ENCODE results near the gene CDC42EP4. TPM values are rescaled to one million over a fixed set of nuclear protein-coding genes. Genes with fewer than 3 reads are reported as not detected.

CDC42EP4 gene
- total RNA-seq, 1 donor from 2014 or later, result 3.0 TPM

DNA sequence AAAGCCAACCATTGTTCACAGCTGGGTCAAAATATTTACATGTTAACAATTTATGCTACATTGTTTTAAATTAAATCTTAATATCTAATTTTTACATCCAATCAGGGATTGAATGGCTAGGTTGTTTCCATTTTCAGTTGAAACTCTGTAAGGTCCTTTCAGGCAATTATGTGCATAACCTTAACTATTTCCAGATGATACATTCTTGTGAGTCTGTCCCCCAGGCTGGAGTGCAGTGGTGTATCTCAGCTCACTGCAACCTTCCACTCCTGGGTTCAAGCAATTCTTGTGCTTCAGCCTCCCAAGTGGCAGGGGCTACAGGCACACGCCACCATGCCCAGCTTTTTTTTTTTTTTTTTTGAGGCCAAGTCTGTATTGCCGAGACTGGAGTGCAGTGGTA lies 10.4 kb downstream of the CDC42EP4 start:
- DNase-seq (ENCODE audit: low read depth), result no peak

DNA sequence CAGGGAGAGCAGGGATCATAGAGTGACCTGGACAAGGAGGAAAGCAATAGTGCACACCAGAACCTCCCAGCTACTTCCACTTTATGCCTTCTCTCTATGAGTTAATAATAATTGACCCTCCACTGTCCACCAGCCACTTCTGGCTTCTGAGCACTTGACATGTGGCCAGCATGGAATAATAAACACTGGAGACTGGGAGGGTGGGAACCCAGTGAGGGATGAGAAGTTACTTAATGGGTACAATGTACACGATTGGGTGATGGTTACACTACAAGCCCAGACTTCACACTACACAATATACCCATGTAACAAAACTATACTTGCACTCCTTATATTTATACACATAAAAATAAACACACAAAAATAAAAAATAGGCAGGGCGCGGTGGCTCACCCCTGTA lies 11.4 kb downstream of the CDC42EP4 start:
- DNase-seq (ENCODE audit: low read depth), result no peak

DNA sequence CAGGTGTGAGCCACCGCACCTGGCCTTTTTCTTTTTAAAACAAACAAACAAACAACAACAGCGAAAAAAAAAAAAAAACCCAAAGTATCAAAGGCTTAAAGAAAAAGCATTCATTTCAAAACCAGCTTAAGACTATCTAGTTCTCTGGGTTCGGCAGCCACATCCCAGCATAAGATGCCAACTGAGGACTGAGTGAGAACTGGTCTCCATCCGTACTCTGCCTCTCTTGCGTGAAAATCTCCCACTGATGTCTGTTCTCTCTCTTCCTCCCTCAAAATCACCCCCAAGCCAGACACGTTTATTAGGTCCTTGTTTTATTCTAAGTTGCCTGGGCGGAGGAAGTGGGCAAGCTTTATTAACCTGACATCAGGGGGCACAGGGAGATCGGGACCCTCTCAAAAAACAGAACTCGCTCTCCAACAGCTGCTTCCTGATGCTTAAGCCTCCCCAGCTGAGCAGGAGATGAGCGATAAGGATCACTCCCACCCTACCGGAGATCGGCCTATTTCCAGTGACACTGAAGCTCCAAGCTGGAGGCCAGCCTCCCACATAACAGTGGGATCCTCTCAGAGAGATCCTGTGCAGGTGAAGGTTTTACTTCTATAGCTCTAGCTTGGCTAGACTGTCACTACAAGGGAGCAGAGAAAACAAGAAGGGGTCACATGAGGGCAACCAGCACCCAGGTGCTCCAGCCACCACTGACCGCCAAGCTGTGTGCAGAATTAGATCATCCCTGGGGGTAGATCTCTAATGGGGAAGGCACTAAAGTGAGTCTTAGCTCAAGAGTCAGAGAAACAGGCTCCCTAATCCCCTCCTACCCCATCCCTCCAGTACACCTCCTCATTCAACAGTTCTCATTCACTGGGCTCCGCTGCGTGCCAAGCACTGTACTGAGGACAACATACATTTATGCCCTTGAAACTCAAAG lies 13.6 kb downstream of the CDC42EP4 start:
- no peak for DNase-seq (ENCODE audit: low read depth)

DNA sequence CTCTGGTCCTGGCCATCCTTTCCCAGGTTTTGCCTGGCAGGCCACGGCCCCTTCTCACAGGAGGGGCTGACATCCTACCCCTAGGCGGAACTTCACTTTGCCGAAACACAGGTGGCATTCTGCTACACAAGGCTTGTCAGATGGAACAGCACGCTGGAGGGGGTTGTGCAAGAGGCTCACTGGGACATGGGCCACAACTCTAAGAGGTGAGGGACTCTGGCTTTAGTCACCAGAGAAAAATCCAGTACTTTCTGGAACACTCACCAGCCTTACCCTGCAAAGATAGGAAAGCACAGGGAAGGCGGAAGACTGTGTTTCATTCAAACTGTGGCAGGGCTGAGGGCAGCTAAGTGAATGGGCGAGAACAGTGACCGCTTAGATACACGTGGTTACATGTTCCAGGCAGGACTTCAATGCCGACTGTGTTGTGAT lies 18.3 kb downstream of the CDC42EP4 start:
- no peak for DNase-seq (ENCODE audit: low read depth)

DNA sequence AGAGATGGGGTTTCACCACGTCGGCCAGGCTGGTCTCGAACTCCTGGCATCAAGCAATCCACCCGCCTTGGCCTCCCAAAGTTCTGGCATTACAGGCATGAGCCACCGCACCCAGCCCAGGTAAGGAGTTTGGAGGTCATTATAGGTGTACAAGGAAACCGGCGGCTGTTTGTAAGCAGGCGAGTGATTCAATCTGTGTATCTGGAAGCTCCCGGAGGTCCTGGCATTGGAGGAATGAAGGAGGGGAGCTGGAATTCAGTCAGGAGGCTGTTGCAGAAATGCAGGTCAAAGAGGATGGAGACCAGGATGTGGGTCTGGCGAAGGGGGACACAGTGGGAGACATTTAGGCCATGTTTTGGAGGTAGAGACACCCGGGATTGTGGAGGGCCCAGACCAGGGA lies 18.8 kb downstream of the CDC42EP4 start:
- DNase-seq (ENCODE audit: low read depth), result no peak

- DNase-seq (ENCODE audit: low read depth), result peak; percentile 96
Measured at GRCh38 chr17:73292031-73292531, 19.7 kb downstream of the CDC42EP4 start.

DNA sequence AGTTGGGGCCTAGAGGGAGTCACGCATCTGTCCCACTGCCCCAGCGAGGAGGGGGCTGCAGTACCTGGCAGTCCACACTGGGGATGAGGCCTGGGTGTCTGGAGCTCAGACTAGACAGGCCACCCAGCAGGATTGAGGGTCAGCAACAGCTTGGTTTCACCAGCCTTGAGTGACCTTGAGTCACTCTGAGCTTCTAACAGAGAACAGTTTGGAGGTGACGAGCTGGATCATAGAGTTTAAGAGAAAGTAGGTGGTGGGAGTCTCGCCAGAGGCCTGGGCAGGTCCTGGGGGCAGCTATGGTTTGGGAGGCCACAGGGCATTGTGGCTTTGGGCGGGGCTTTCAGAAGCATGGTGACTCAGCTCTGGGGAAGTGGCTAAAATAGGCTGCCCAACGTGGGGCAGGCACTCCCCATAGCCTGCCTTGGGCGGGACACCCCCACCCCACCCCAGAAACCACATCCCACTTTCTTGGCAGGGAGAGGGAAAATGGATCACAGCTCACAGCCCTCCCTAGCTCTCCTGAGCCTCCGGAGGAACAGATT lies 20.5 kb downstream of the CDC42EP4 start:
- DNase-seq (ENCODE audit: low read depth), result peak; percentile 96

DNA sequence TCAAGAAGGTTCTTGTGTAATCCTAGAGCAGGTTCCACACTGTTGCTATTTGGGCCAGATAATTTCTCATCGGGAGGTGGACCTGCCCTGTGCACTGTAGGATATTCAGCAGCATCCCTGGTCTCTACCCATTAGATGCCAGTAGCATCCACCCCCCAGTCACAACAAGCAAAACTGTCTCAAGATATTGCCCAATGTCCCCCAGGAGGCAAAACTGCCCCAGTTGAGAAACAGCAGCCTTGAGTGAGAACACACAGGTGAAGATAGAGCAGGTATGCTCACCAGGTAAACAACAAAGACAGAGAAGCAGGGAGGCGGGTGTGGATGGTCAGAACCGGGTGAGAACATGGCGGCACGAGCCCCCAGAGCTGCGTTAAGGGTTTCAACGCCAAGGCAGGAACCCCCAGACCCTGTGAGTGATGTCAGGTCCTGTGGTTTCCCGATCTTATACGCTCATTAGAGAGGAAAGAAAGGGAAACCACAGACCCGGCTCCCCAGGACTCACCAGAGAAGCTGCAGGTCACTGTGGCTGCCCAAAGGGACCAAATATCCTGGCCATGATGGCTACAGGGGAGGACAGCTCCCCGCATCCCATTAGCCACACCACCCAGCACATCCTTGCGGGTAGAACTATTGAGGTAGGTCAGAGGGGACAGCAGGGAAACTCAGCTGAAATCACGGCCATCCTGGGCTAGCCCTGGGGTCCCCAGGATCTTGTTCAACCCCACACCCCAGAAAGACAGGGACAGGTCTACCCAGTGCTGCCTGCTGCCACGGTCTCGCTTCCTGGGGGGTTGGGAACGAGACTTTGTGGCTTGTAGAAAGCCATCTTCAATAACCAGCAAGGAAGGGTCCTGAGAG lies 21.2 kb downstream of the CDC42EP4 start:
- DNase-seq (ENCODE audit: low read depth), result no peak

- no peak for DNase-seq (ENCODE audit: low read depth)
Measured at GRCh38 chr17:73289549-73290254, 22.1 kb downstream of the CDC42EP4 start.

DNA sequence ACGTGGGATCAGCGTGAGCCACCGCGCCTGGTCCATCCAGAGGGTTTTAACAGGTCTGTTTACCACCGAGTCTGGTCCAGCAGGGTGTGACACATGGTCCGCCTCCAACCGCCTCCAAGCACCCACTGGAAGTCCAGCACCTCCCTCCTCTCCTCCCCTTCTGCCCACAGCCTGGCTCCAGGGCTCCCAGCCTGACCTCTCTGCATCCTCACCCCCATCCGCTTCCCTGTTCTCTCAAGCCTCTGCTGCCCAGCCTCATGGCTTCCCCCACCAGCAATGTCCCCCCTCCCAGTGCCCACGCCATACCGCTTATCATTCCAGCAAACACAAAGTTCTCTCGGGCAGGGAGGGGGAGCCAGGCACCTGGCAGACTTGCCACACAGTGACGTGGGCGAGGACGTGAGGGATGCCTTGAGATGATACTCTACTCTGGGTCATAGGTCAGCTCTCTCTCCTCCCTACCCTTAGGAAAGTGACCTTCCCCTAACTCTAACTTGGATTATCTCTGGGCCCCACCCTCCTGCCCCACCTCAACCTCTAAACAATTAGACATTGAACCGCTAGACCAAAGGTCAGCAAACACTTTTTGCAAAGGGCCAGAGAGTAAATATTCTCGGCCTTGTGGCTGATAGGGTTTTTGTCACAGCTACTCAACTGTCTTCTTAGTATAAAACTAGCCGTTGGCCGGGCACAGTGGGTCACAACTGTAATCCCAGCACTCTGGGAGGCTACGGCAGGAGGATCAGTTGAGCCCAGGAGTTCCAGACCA lies 23.1 kb downstream of the CDC42EP4 start:
- no peak for DNase-seq (ENCODE audit: low read depth)

- no peak for DNase-seq (ENCODE audit: low read depth)
Measured at GRCh38 chr17:73286863-73287296, 24.9 kb downstream of the CDC42EP4 start.

- no peak for DNase-seq (ENCODE audit: low read depth)
Measured at GRCh38 chr17:73285916-73286862, 25.6 kb downstream of the CDC42EP4 start.

DNA sequence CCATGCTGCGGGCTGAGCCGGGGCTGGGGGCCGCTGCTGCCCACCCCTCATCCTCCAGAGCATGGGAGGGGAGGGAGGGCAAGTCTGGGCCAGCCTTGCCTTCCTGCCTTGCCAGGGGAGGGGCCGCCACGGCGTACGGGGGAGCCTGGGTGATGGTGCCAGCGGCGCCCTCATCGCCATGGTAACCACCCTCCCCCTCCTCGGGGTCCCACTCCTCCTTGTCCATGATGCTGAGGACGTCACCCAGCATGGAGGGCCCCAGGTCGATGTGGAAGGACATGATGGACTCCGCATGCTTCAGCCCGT lies 26.2 kb downstream of the CDC42EP4 start:
- DNase-seq (ENCODE audit: low read depth), result no peak

GRCh38 chr17:73284906-73285602 lies 26.7 kb downstream of the CDC42EP4 start:
- no peak for DNase-seq (ENCODE audit: low read depth)

DNA sequence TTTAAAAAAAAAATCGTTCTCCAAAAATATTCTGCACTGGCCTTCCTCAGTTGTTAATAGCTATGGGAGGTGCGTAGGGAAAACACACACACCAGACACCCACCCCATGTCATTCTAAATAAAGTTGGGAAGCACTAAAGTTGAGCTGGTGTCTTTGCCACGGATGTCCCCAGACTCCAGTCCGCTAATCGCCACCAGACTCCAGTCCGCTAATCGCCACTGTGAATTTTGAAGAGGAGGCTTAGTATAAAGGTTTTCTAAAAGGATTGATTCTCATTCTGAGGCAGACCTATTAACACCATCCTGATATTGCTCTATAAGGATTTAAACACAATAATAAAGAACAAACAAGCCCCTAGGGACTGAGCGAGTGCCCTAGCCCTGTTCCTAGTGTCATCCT lies 27.4 kb downstream of the CDC42EP4 start:
- no peak for DNase-seq (ENCODE audit: low read depth)

DNA sequence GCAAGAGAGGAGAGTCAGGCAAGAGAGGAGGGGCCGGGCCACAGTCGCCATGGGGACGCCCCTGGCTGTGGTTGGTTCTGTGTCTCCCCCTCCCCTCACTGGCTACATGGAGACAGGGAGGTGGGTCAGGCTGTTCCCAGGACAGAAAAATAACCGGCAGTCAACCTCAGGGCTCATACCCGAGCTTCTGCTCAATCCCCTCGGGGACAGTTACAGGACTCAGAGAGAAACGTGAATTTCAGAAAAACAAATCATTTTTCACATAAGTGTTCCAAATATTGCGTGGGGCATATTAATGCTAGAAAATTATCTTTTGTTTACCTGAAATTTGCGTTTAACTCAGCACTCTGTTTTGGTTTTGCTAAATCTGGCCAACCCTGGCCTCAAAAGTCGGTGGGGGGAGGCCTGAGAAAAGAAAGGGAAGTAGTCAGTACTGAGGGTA lies 27.9 kb downstream of the CDC42EP4 start:
- DNase-seq (ENCODE audit: low read depth), result no peak

- no peak for DNase-seq (ENCODE audit: low read depth)
Measured at GRCh38 chr17:73283250-73283649, 28.6 kb downstream of the CDC42EP4 start.

GRCh38 chr17:73282629-73283028 lies 29.2 kb downstream of the CDC42EP4 start:
- no peak for DNase-seq (ENCODE audit: low read depth)

Data from myocyte (in vitro differentiated cells).